ENCODE data around the gene ADCY9.

Gene ADCY9

DNA sequence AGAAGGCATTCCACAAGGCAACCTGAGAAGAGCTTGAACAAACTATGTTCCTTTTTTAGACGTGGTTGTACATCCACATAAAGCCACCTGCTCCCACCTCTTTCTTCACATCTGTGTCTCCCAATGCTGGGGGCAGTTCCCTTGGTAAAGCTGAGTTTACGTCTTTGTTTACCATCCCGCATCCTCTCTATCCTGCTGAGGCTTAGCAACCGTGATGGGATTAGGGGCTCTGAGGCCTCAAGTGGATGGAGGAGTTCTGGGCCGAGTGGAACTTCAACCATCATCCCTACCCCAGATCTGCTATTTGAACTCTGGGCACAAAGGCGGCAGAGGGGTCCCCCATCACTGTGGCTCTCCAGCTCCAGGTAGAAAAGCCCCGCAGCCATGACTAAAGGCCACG, 141.5 kb downstream of the ADCY9 start:
- DNase-seq (ENCODE audit: low read depth in 2 of 2), result no peak
- H3K4me3 ChIP-seq (replicated peaks in 1 of 2; ENCODE audit: low read depth in 2 of 2, low read length in 2 of 2), result no peak overlapping the region
- TF ChIP-seq CTCF (IDR thresholded peaks at IDR 0.05; ENCODE audit: low read depth, low read length), result no peak

DNA sequence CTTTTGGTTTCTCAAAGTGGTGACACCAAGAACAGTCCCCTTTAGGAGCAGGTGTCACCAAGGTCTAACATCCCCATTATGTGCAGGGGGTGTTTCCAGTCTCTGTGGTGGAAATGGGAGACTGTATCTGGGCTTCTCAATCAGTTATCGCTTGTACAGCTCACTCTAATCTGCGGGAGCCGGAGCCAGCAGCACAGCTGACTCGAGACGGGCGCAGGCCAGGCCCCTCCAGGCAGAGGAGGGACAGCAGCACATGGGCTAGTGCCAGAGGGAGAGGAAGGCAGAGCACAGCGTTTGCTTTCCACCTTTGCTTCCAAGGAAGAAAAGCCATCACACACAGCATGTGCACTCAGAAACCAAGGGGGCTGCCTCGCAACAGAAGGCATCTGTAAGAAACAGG, 144.5 kb downstream of the ADCY9 start:
- no peak for DNase-seq (ENCODE audit: low read depth in 2 of 2)
- TF ChIP-seq CTCF (IDR thresholded peaks at IDR 0.05; ENCODE audit: low read depth, low read length), result no peak
- H3K4me3 ChIP-seq (replicated peaks in 1 of 2; ENCODE audit: low read depth in 2 of 2, low read length in 2 of 2), result no peak overlapping the region

DNA sequence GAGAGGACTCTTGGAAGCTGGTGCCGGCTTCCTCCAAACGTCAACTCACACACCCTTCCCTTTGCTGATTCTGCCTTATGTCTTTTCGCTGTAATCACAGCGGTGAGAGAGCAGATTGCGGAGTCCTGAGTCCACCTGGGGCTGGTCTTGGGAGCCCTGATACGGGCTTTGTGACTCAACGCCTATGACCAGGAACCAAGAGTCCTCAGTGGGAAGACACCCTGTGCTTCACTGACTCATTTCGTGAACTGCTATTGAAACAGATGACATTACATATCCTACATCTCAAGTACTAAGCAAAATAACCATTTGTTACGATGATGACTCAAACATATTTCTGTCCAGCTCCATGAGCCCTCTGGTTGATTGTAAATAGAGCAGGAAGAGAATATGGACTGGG, 145.0 kb downstream of the ADCY9 start:
- peak; percentile 68 to 93 for DNase-seq (ENCODE audit: low read depth in 2 of 2)
- no peak for TF ChIP-seq CTCF (IDR thresholded peaks at IDR 0.05; ENCODE audit: low read depth, low read length)

GRCh38 chr16:3968551-3968950, 147.7 kb downstream of the ADCY9 start:
- H3K4me3 ChIP-seq (replicated peaks in 1 of 2; ENCODE audit: low read depth in 2 of 2, low read length in 2 of 2), result no peak overlapping the region
- DNase-seq (ENCODE audit: low read depth in 2 of 2), result peak in 1 of 2 donors; percentile 64
- no peak for TF ChIP-seq CTCF (IDR thresholded peaks at IDR 0.05; ENCODE audit: low read depth, low read length)

More for the DNA sequence above, 145.0 kb downstream of the ADCY9 start:
- no peak overlapping the region for H3K4me3 ChIP-seq (replicated peaks in 1 of 2; ENCODE audit: low read depth in 2 of 2, low read length in 2 of 2)

GRCh38 chr16:3966681-3967080, 149.6 kb downstream of the ADCY9 start:
- no peak for DNase-seq (ENCODE audit: low read depth in 2 of 2)
- H3K4me3 ChIP-seq (replicated peaks in 1 of 2; ENCODE audit: low read depth in 2 of 2, low read length in 2 of 2), result no peak overlapping the region
- TF ChIP-seq CTCF (IDR thresholded peaks at IDR 0.05; ENCODE audit: low read depth, low read length), result no peak

DNA sequence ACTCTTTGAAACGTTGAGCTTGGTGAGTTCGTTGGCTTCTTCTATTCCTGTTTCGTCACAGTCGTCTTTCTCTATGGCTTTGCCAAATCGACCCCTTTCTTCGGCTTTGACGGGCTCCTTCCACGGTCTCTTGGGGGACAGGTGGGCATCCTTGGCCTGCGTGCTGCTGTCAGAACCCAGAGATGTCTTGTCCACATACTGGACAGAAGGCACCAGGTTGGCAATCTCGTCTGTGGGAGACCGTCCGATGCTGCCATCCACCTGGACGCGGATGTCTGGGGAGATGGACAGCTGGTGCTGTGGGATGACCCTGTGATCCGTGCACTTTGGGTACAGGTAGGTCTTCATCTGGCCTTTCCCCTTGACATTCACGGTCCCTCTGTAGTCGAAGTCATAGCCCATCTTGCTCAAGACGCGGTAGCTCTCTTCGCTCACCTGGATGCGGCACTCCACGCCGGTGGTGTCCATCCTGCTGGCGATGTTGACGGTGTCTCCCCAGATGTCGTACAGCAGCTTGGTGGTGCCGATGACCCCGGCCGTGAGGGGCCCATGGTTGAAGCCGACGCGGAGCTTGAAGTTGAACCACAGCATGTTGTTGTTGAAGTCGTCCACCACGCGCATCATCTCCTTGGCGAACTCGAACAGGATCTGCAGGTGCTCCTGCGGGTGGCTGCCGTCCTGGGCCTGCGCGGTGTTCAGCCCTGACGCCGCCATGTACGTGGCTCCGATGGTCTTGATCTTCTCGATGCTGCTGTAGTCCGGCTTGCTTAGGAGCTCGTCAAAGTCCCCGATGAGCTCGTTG, 150.3 kb downstream of the ADCY9 start:
- DNase-seq (ENCODE audit: low read depth in 2 of 2), result no peak
- no peak for TF ChIP-seq CTCF (IDR thresholded peaks at IDR 0.05; ENCODE audit: low read depth, low read length)

DNA sequence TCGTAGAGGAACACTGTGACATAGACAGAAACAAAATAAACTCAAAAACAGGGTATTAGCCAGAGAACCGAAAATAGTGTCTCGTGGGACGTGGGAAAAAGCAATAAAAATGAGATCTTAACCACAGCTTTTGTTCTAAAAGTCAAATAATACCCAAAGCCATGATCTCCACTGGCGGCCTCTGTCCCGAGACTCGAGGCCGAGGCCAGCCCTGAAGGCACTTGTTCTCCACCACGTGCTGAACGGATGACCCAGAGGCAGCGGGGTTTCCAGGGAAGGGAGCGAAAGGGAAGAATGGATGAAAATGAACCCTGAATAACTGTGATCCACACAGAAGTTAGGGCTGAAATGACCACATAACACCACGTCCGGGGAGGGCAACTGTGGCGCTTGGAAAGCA, 150.9 kb downstream of the ADCY9 start:
- DNase-seq (ENCODE audit: low read depth in 2 of 2), result no peak
- H3K4me3 ChIP-seq (replicated peaks in 1 of 2; ENCODE audit: low read depth in 2 of 2, low read length in 2 of 2), result no peak overlapping the region
- no peak for TF ChIP-seq CTCF (IDR thresholded peaks at IDR 0.05; ENCODE audit: low read depth, low read length)

More for the DNA sequence above, 150.3 kb downstream of the ADCY9 start:
- no peak overlapping the region for H3K4me3 ChIP-seq (replicated peaks in 1 of 2; ENCODE audit: low read depth in 2 of 2, low read length in 2 of 2)
